Peyer's patch (tissue), 4 donors: ENCODE measurements around the gene CACNA2D4. TPM values are rescaled to one million over a fixed set of nuclear protein-coding genes. Genes with fewer than 3 reads are reported as not detected.

ENCODE experiments used
- DNase-seq, 3 donors: peaks; one replicate each; pipeline ENCODE4 v3.0.0-alpha.2; 2017 to 2019
- H3K27ac ChIP-seq, 4 donors: fragments of 200-600 bp; sonication (generic); one replicate each; pipeline ENCODE4 v1.5.1; 2016 to 2019
- H3K27me3 ChIP-seq, 2 donors: fragments of 200-600 bp; sonication (generic); one replicate each; pipeline ENCODE4 v1.5.1; 2019
- H3K36me3 ChIP-seq, 3 donors: fragments of 200-600 bp; sonication (generic); one replicate each; pipeline ENCODE4 v1.5.1; 2016 to 2019
- H3K4me1 ChIP-seq, 4 donors: fragments of 200-600 bp; sonication (generic); one replicate each; pipeline ENCODE4 v1.5.1; 2016 to 2019
- H3K4me3 ChIP-seq, 4 donors: fragments of 200-600 bp; sonication (generic); 1 replicate in 3 of 4; 2 replicates in 1 of 4; pipeline ENCODE4 v1.5.1; 2016 to 2019; ENCODE audit warnings: mild to moderate bottlenecking in 1 of 4
- H3K9me3 ChIP-seq, 4 donors: fragments of 200-600 bp; sonication (generic); one replicate each; pipeline ENCODE4 v1.5.1; 2016 to 2019; ENCODE audit warnings: mild to moderate bottlenecking in 1 of 4
- CTCF ChIP-seq, 6 experiments: fragments of 450-650 bp in 4 of 6; fragments of 200-600 bp in 2 of 6; sonication (generic) in 1 of 6; IDR thresholded peaks; one replicate each; pipeline ENCODE4 v1.5.1; 2017 to 2019; ENCODE audit warnings: antibody characterized with exemption in 6 of 6, mild to moderate bottlenecking in 3 of 6, moderate library complexity in 1 of 6
- POLR2A ChIP-seq, 2 donors: fragments of 450-650 bp; IDR thresholded peaks; one replicate each; pipeline ENCODE4 v1.5.1; 2017; ENCODE audit warnings: antibody characterized with exemption in 2 of 2, mild to moderate bottlenecking in 2 of 2, moderate library complexity in 2 of 2
- total RNA-seq, 4 donors: library from RNA; depleted of rRNA; stranded (reverse); fragments of >200 nt; gene quantifications; one replicate each; pipeline ENCODE4 v1.1.0, GENCODE V29; 2016

The CACNA2D4 gene
- total RNA-seq, 4 donors from 2014 or later, result 9.5 to 19.3 (median 12.3) TPM

DNA sequence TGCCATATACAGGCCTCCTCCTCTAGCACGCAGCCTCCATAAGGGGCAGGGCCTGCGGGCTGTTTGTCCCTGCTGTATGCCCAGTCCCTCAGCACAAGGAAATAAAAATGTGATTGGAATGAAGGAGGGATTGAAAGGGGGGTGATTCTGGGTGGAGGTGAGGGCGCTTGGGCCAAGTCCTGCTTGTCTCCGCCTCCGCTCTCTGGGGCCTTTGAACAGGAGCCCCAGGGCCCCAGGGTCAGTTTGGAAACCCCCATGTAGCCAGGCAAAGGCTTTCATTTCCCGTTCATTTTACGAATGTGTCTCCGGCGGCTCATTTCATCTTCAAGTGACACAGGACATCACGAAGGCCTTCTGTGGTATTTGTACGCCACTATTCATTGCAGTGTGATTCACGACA is 4.5 kb upstream of the CACNA2D4 start:
- no peaks in the 10 kb centered on the region for H3K9me3 ChIP-seq
- no peak for DNase-seq

DNA sequence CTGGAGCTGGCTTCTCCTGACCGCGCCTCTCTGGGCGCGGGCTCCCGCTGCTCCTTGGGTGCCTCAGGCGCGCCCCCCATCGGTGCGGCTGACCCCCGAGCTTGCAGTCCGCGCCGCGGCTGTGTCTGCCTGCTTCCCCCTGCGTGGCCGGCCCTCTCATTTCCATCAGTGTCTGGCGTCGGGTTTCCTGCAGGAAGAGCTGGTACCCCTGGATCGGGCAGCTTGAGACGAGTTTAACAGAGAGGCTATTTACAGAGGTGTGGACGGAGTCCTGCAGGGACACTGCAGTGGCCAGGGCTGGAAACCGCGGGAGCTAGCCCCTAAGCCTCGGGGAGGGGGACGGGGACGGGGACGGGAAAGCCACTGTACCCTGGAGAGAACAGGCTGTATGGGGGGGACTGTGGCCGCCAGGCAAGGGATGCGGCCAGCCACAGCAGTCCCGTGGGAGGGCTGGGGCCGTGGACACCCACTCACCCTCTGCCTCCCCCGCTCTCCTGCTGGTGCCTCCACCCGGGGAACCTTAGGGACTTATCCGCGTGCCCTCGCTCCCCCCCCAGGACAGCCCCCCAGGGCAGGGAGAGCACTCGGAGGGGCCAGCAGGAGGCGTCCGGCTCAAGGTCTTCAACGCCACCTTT is 3.7 kb upstream of the CACNA2D4 start:
- Histone ChIP-seq H3K4me1 (peaks cover 0 to 7% (median 0%) of the 10 kb centered on the region in 4 donors), H3K4me3 (peak overlapping the region in 2 of 4 donors; percentile 7 to 18), H3K27ac (peak overlapping the region in 1 of 4 donors; percentile 52), H3K27me3 (no peaks in the 10 kb centered on the region), H3K36me3 (no peaks in the 10 kb centered on the region), H3K9me3 (no peaks in the 10 kb centered on the region)
- no peak for TF ChIP-seq POLR2A (IDR thresholded peaks at IDR 0.05)
- no peak for TF ChIP-seq CTCF (IDR thresholded peaks at IDR 0.05)
- peak in 2 of 3 donors; percentile 56 to 74 for DNase-seq

More for the DNA sequence above, 4.5 kb upstream of the CACNA2D4 start:
- Histone ChIP-seq H3K27ac (no peak overlapping the region), H3K4me1 (peaks cover 0 to 7% (median 0%) of the 10 kb centered on the region in 4 donors), H3K4me3 (no peak overlapping the region), H3K27me3 (no peaks in the 10 kb centered on the region), H3K36me3 (no peaks in the 10 kb centered on the region)
- TF ChIP-seq CTCF (IDR thresholded peaks at IDR 0.05) (no peak), POLR2A (IDR thresholded peaks at IDR 0.05) (no peak)

DNA sequence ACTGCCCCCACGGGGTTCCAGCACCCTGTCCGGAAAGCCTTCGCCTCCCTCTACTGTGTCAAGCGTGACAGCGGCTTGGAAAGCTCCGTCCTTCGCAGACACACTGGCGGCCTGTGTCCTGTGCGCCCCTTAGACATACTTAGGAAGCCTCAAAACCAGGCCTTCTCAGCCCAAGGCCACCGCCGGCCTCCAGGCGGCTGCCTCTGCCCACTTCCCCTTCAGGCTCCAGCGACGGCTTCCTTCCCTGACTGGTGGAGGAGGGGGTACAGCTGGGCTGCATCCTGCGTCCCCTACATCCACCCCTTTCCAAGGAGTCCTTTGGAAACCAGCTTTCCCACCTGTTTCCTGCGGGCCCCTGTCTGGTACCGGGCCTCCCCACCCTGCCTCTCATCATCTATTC is 2.5 kb upstream of the CACNA2D4 start:
- H3K4me1 ChIP-seq, result peaks cover 0 to 7% (median 0%) of the 10 kb centered on the region in 4 donors
- peak; percentile 47 to 61 (median 57) for DNase-seq
- TF ChIP-seq CTCF (IDR thresholded peaks at IDR 0.05) (no peak), POLR2A (IDR thresholded peaks at IDR 0.05) (no peak)
- peak overlapping the region in 1 of 4 donors; percentile 55 for H3K27ac ChIP-seq
- H3K4me3 ChIP-seq, result peak overlapping the region in 1 of 4 donors; percentile 12
- H3K27me3 ChIP-seq, result no peaks in the 10 kb centered on the region
- no peaks in the 10 kb centered on the region for H3K36me3 ChIP-seq
- no peaks in the 10 kb centered on the region for H3K9me3 ChIP-seq

DNA sequence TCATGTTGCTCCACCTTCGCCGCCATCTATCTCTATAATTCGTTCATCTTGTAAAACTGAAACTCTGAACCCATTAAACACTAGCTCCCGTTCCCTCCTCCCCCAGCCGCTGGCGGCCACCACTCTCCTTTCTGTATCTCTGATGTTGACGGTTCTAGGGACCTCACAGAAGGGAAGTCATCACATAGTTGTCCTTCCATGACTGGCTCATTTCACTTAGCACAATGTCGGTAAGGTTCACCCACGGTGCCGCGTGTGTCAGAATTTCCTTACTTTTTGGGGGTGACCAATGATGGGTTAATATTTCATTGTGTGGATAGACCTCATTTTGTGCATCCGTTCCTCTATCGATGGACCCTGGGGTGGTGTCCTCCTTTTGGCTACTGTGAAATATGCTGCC is 2.0 kb upstream of the CACNA2D4 start:
- no peak for TF ChIP-seq POLR2A (IDR thresholded peaks at IDR 0.05)
- Histone ChIP-seq H3K27me3 (no peaks in the 10 kb centered on the region), H3K36me3 (no peaks in the 10 kb centered on the region), H3K4me3 (no peak overlapping the region), H3K9me3 (no peaks in the 10 kb centered on the region), H3K4me1 (peaks cover 0 to 6% (median 0%) of the 10 kb centered on the region in 4 donors), H3K27ac (no peak overlapping the region)
- peak in 1 of 3 donors; percentile 33 for DNase-seq

DNA sequence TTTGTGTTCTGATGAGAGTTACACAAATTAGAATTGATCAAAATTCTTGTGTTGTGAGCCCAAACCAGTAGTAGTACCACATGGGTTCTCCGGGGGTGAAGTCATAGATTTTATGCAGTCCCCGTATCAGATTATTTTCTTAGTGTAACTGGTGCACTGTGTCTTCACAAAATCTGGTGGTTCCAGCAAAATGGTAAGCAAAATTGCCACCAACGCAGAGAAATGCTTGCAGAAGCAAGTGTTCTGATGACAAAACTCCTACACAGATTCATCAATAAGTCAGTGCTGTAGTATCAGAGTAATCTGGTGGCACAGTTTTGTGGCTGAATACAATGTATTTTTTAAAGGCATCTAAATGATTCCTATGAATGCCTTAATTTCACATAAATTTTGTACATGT is 1.3 kb upstream of the CACNA2D4 start:
- no peak for TF ChIP-seq CTCF (IDR thresholded peaks at IDR 0.05)
- TF ChIP-seq POLR2A (IDR thresholded peaks at IDR 0.05), result no peak
- H3K4me3 ChIP-seq, result no peak overlapping the region
- no peaks in the 10 kb centered on the region for H3K9me3 ChIP-seq
- H3K4me1 ChIP-seq, result no peaks in the 10 kb centered on the region
- DNase-seq, result no peak
- no peaks in the 10 kb centered on the region for H3K36me3 ChIP-seq
- no peaks in the 10 kb centered on the region for H3K27me3 ChIP-seq
- H3K27ac ChIP-seq, result no peak overlapping the region

- Histone ChIP-seq H3K4me1 (no peaks in the 10 kb centered on the region), H3K9me3 (no peaks in the 10 kb centered on the region), H3K27me3 (no peaks in the 10 kb centered on the region), H3K27ac (peak overlapping the region in 1 of 4 donors; percentile 75), H3K4me3 (no peak overlapping the region), H3K36me3 (no peaks in the 10 kb centered on the region)
- no peak for TF ChIP-seq CTCF (IDR thresholded peaks at IDR 0.05)
- no peak for DNase-seq
Observed at GRCh38 chr12:1919284-1919683, 832 bp upstream of the CACNA2D4 start.
